Measurements from ENCODE around the gene CSTF2T.

DNA sequence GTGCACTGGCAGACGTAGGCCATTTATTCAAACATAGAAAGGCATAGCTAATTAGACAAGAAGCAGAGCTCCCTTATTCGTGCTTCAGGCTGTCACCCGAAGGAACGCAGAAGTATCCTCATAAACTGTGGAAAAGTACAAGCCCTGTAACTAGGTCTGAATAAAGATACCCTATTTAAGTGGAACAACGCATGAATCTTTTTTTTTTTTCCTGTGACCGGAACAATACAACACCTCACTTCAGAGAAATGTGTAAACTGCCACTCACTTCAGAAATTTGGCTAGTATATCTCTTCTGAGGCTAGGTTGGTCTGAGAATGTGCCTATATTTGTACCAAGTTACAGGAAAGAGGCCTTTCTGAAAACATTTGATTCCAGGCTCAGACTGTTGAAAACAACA, 8.0 kb upstream of the CSTF2T start:
- TF ChIP-seq, protein P1, sequence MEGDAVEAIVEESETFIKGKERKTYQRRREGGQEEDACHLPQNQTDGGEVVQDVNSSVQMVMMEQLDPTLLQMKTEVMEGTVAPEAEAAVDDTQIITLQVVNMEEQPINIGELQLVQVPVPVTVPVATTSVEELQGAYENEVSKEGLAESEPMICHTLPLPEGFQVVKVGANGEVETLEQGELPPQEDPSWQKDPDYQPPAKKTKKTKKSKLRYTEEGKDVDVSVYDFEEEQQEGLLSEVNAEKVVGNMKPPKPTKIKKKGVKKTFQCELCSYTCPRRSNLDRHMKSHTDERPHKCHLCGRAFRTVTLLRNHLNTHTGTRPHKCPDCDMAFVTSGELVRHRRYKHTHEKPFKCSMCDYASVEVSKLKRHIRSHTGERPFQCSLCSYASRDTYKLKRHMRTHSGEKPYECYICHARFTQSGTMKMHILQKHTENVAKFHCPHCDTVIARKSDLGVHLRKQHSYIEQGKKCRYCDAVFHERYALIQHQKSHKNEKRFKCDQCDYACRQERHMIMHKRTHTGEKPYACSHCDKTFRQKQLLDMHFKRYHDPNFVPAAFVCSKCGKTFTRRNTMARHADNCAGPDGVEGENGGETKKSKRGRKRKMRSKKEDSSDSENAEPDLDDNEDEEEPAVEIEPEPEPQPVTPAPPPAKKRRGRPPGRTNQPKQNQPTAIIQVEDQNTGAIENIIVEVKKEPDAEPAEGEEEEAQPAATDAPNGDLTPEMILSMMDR (IDR thresholded peaks at IDR 0.05 in 8 of 11, conservative IDR thresholded peaks at IDR 0.05 in 3 of 11) = no peak
- TF ChIP-seq POLR2AphosphoS5 (IDR thresholded peaks at IDR 0.05) (no peak), POLR2A (IDR thresholded peaks at IDR 0.05) (no peak)

All from spleen (tissue), 7 donors.